GM23338 (cell line): Measurements from ENCODE around the gene OR2L5. TPM values are rescaled to one million over a fixed set of nuclear protein-coding genes. Genes with fewer than 3 reads are reported as not detected.

Experiments used
- ATAC-seq: fragments of 200-7000 bp; cut with Tn5 transposase; 3 replicates; pipeline ENCODE4 v1.9.1; 2020
- DNase-seq: peaks from one replicate; pipeline ENCODE4 v3.0.0-alpha.2; 2015; ENCODE audit warnings: low spot score
- H2AFZ ChIP-seq: fragments of 200-600 bp; sonication (generic); 2 replicates; pipeline ENCODE4 v1.8.0; 2016; ENCODE audit warnings: antibody characterized with exemption, mild to moderate bottlenecking, moderate library complexity
- H3F3A ChIP-seq: fragments of 200-600 bp; sonication (generic); replicated peaks from 2 replicates; pipeline ENCODE4 v1.8.0; 2017; ENCODE audit warnings: antibody characterized with exemption, mixed run types, low read depth
- H3K27ac ChIP-seq: fragments of 200-600 bp; sonication (generic); 2 replicates; pipeline ENCODE4 v1.6.1; 2016; ENCODE audit warnings: low read depth
- H3K27me3 ChIP-seq: fragments of 200-600 bp; sonication (generic); 2 replicates; pipeline ENCODE4 v1.8.0; 2016; ENCODE audit warnings: mild to moderate bottlenecking, mixed run types, moderate library complexity; ENCODE audit not compliant: insufficient read depth
- H3K36me3 ChIP-seq: fragments of 200-600 bp; sonication (generic); 2 replicates; pipeline ENCODE4 v1.8.0; 2016; ENCODE audit warnings: mild to moderate bottlenecking; ENCODE audit not compliant: insufficient read depth
- H3K4me1 ChIP-seq: fragments of 200-600 bp; sonication (generic); 2 replicates; pipeline ENCODE4 v1.8.0; 2016; ENCODE audit warnings: mild to moderate bottlenecking, moderate library complexity; ENCODE audit not compliant: insufficient read depth
- H3K4me2 ChIP-seq: fragments of 200-600 bp; sonication (generic); 2 replicates; pipeline ENCODE4 v1.7.1; 2017; ENCODE audit warnings: mixed run types
- H3K4me3 ChIP-seq: fragments of 200-600 bp; sonication (generic); 2 replicates; pipeline ENCODE4 v1.6.1; 2016; ENCODE audit warnings: mixed run types
- H3K79me2 ChIP-seq: fragments of 200-600 bp; sonication (generic); replicated peaks from 2 replicates; pipeline ENCODE4 v1.8.0; 2017; ENCODE audit warnings: mild to moderate bottlenecking; ENCODE audit not compliant: insufficient read depth
- H3K9me2 ChIP-seq: fragments of 200-600 bp; sonication (generic); 2 replicates; pipeline ENCODE4 v1.8.0; 2017; ENCODE audit not compliant: insufficient read depth
- H4K20me1 ChIP-seq: fragments of 200-600 bp; sonication (generic); replicated peaks from 2 replicates; pipeline ENCODE4 v1.8.0; 2017; ENCODE audit warnings: mild to moderate bottlenecking; ENCODE audit not compliant: insufficient read depth
- H3K27ac Mint-ChIP-seq: 2 replicates; pipeline ENCODE4 v1.8.0; 2020; ENCODE audit warnings: inconsistent platforms, mild to moderate bottlenecking, moderate library complexity, mixed read lengths
- H3K27me3 Mint-ChIP-seq: 3 replicates; pipeline ENCODE4 v1.8.0; 2022; ENCODE audit warnings: low read depth, mild to moderate bottlenecking, moderate library complexity, mixed read lengths, inconsistent platforms; ENCODE audit not compliant: insufficient read depth, poor library complexity
- H3K36me3 Mint-ChIP-seq: 3 replicates; pipeline ENCODE4 v1.8.0; 2021; ENCODE audit warnings: low read depth, mild to moderate bottlenecking, inconsistent platforms, moderate library complexity, mixed read lengths
- H3K4me1 Mint-ChIP-seq: 3 replicates; pipeline ENCODE4 v1.8.0; 2020; ENCODE audit warnings: mild to moderate bottlenecking, inconsistent platforms, mixed read lengths
- H3K4me3 Mint-ChIP-seq: 3 replicates; pipeline ENCODE4 v1.8.0; 2021; ENCODE audit warnings: moderate library complexity, mild to moderate bottlenecking, inconsistent platforms, mixed read lengths
- H3K9me3 Mint-ChIP-seq: 3 replicates; pipeline ENCODE4 v1.8.0; 2020; ENCODE audit warnings: moderate library complexity, mild to moderate bottlenecking, inconsistent platforms, mixed read lengths
- CREB1 ChIP-seq: fragments of 250-450 bp; sonication (Bioruptor Pico); IDR thresholded peaks from 2 replicates; pipeline ENCODE4 v1.5.0; 2020; ENCODE audit warnings: low read depth, mild to moderate bottlenecking, moderate library complexity
- CTCF ChIP-seq, 2 experiments: fragments of 200-600 bp in 1 of 2; sonication (generic) in 1 of 2; conservative IDR thresholded peaks; 2 replicates each; pipeline versions ENCODE4 v1.5.1 to v1.6.1; 2016 to 2017; ENCODE audit warnings: antibody characterized with exemption in 2 of 2, low read depth in 2 of 2, mild to moderate bottlenecking in 2 of 2, moderate library complexity in 1 of 2
- EZH2 ChIP-seq: fragments of 200-600 bp; sonication (generic); IDR thresholded peaks from one replicate; pipeline ENCODE4 v1.8.0; 2017; ENCODE audit warnings: antibody characterized with exemption, mild to moderate bottlenecking, low read depth; ENCODE audit not compliant: unreplicated experiment
- EZH2phosphoT487 ChIP-seq: fragments of 200-600 bp; sonication (generic); IDR thresholded peaks from one replicate; pipeline ENCODE4 v1.8.1; 2018; ENCODE audit warnings: antibody characterized with exemption; ENCODE audit not compliant: unreplicated experiment
- JUNB ChIP-seq: IDR thresholded peaks from one replicate; pipeline ENCODE4 v1.6.1; 2016; ENCODE audit warnings: antibody characterized with exemption; ENCODE audit not compliant: unreplicated experiment
- NANOG ChIP-seq: IDR thresholded peaks from 2 replicates; pipeline ENCODE4 v1.6.1; 2016; ENCODE audit warnings: antibody characterized with exemption, borderline replicate concordance
- POLR2AphosphoS5 ChIP-seq: IDR thresholded peaks from 2 replicates; pipeline ENCODE4 v1.6.1; 2016; ENCODE audit warnings: antibody characterized with exemption, low read depth
- STAT1 ChIP-seq: IDR thresholded peaks from one replicate; pipeline ENCODE4 v1.6.1; 2016; ENCODE audit warnings: antibody characterized with exemption; ENCODE audit not compliant: unreplicated experiment
- ZNF114 ChIP-seq: fragments of 250-450 bp; sonication (Bioruptor Pico); IDR thresholded peaks from 2 replicates; pipeline ENCODE4 v1.5.0; 2020; ENCODE audit warnings: mild to moderate bottlenecking, moderate library complexity
- ZNF331 ChIP-seq: fragments of 250-450 bp; sonication (Bioruptor Pico); IDR thresholded peaks from 2 replicates; pipeline ENCODE4 v1.5.0; 2020; ENCODE audit warnings: low read depth, mild to moderate bottlenecking, moderate library complexity
- ZNF462 ChIP-seq: fragments of 250-450 bp; sonication (Bioruptor Pico); IDR thresholded peaks from 2 replicates; pipeline ENCODE4 v1.5.0; 2020; ENCODE audit warnings: mild to moderate bottlenecking, moderate library complexity
- polyA plus RNA-seq: library from polyadenylated mRNA; unstranded; fragments of >200 nt; fragmentation: Nextera tagmentation; extraction: Ambion mirVana; gene quantifications from 2 replicates; pipeline ENCODE4 v1.2.1, GENCODE V29; 2016
- total RNA-seq: library from RNA; depleted of rRNA; stranded (reverse); fragments of >200 nt; shearing (Covaris generic); gene quantifications from 2 replicates; pipeline ENCODE4 v1.2.3, GENCODE V29; 2014
- TF ChIP-seq, protein P1 (sequence below): IDR thresholded peaks from 2 replicates; pipeline ENCODE4 v1.6.1; 2016; ENCODE audit warnings: antibody characterized with exemption

Gene OR2L5
- total and polyA plus RNA-seq, 2 experiments from 2014 or later = not detected

DNA sequence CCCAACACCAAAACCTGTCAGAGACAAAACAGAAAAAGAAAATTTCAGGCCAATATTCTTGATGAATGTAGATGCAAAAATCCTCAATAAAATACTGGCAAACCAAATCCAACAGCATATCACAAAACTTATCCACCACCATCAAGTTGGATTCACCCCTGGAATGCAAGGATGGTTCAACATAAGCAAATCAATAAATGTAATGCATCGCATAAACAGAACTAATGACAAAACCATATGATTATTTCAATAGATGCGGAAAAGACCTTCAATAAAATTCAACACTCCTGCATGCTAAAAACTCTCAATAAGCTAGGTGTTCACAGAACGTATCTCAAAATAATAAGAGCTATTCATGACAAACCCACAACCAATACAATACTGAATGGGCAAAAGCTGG lies 3.8 kb upstream of the OR2L5 start:
- Histone ChIP-seq H4K20me1 (no peaks in the 10 kb centered on the region), H3K4me1 (no peaks in the 10 kb centered on the region), H3K4me2 (no peak overlapping the region), H3K9me2 (no peaks in the 10 kb centered on the region), H3K36me3 (no peaks in the 10 kb centered on the region), H3F3A (no peaks in the 10 kb centered on the region), H3K27me3 (no peaks in the 10 kb centered on the region), H3K4me3 (no peak overlapping the region), H2AFZ (no peak overlapping the region), H3K27ac (no peak overlapping the region), H3K79me2 (no peaks in the 10 kb centered on the region)
- Mint-ChIP-seq H3K9me3 (peaks cover 88% of the 10 kb centered on the region), H3K4me3 (no peak overlapping the region), H3K36me3 (peaks cover 17% of the 10 kb centered on the region), H3K27ac (no peak overlapping the region), H3K27me3 (no peaks in the 10 kb centered on the region), H3K4me1 (no peaks in the 10 kb centered on the region)
- TF ChIP-seq CREB1 (CRISPR knock-in tag) = no peak
- no peak for TF ChIP-seq JUNB
- no peak for TF ChIP-seq EZH2
- TF ChIP-seq EZH2phosphoT487 = no peak
- TF ChIP-seq, protein P1, sequence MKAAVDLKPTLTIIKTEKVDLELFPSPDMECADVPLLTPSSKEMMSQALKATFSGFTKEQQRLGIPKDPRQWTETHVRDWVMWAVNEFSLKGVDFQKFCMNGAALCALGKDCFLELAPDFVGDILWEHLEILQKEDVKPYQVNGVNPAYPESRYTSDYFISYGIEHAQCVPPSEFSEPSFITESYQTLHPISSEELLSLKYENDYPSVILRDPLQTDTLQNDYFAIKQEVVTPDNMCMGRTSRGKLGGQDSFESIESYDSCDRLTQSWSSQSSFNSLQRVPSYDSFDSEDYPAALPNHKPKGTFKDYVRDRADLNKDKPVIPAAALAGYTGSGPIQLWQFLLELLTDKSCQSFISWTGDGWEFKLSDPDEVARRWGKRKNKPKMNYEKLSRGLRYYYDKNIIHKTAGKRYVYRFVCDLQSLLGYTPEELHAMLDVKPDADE = no peak
- TF ChIP-seq NANOG = no peak
- no peak for TF ChIP-seq POLR2AphosphoS5
- TF ChIP-seq CTCF (conservative IDR thresholded peaks at IDR 0.05; ENCODE audit: low read depth in 2 of 2) = no peak
- ATAC-seq = no peak
- DNase-seq = no peak

DNA sequence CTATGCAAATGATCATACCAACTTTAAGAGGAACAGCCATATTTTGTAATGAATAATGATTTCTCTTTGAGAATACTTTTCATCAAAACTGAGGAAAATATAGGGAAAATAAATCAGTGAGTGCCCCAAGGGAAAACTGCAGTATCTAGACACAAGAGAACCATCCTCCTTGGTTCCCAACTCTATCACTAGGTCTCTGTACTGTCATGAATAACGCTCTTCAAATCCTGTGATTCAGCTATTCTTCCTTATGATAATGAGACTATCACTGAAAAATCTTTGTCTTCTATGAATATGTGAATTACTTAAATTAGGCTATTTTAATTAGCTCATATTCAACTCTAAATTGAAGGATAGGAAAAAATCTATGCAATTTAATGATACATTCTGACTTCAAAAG lies 2.3 kb downstream of the OR2L5 start:
- Histone ChIP-seq H3K9me2 (no peaks in the 10 kb centered on the region), H2AFZ (no peak overlapping the region), H4K20me1 (no peaks in the 10 kb centered on the region), H3K36me3 (no peaks in the 10 kb centered on the region), H3F3A (no peaks in the 10 kb centered on the region), H3K4me3 (no peak overlapping the region), H3K27ac (no peak overlapping the region), H3K4me1 (no peaks in the 10 kb centered on the region), H3K4me2 (no peak overlapping the region), H3K79me2 (no peaks in the 10 kb centered on the region), H3K27me3 (no peaks in the 10 kb centered on the region)
- Mint-ChIP-seq H3K4me3 (no peak overlapping the region), H3K9me3 (peaks cover 76% of the 10 kb centered on the region), H3K27me3 (peaks cover 2% of the 10 kb centered on the region), H3K36me3 (peaks cover 8% of the 10 kb centered on the region; the same call in 2 of the 3 replicates), H3K4me1 (no peaks in the 10 kb centered on the region), H3K27ac (no peak overlapping the region)
- DNase-seq = no peak
- no peak for ATAC-seq
- TF ChIP-seq ZNF114 (CRISPR knock-in tag) = no peak
- TF ChIP-seq STAT1 = no peak
- TF ChIP-seq ZNF331 = no peak
- no peak for TF ChIP-seq POLR2AphosphoS5
- TF ChIP-seq, protein P1 = no peak
- no peak for TF ChIP-seq JUNB
- TF ChIP-seq ZNF462 (CRISPR knock-in tag) = no peak
- no peak for TF ChIP-seq CREB1 (CRISPR knock-in tag)
- no peak for TF ChIP-seq EZH2
- TF ChIP-seq NANOG = no peak
